Measurements from ENCODE around the gene ZNF786. TPM values are rescaled to one million over a fixed set of nuclear protein-coding genes. Genes with fewer than 3 reads are reported as not detected.

ZNF786 gene
- total and polyA plus RNA-seq, 9 of the 15 experiments (the other 6 are each of a cell fraction or from before 2014, with no cell fraction given), result 0.31 to 5.4 (median 3.0) TPM

DNA sequence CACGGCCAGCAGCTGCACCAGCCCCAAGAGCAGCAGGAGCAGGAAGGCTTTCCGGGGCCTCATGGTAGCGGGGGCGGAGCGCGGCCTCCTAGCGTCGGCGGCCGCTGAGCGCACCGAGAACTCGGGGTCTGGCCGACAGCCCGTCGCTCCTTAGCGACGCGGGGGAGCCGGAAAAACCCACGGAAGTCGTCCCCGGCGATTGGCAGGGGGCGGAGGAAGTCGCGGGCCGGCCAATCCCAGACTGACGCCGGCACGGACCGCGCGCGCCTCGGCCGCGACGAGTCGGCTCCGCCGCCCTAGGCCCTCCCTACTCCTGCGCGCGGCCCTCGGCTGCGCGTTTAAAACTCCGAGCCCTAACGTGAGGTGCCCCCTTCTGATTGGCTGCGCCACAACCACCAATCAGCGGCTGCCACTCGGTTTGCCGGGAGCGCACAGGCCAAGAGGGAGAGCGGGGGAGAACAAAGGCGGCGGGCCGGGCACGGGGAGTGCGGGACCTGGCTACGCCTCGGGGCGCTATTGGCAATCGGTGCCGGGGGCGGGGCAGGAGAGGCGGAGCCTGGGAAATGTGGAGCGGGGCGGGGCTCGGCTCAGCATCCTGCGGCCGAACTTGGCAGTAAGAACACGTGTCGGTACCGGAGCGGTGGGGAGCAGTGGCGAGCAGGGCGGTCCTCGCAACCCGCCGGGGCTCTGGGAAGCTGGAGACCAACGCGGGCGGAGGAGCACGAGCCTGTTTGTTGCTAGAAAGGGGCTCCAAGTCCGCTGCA, 62.0 kb downstream of the ZNF786 start, which contains the start of gene PDIA4 (continued):
- TF ChIP-seq, protein P1, sequence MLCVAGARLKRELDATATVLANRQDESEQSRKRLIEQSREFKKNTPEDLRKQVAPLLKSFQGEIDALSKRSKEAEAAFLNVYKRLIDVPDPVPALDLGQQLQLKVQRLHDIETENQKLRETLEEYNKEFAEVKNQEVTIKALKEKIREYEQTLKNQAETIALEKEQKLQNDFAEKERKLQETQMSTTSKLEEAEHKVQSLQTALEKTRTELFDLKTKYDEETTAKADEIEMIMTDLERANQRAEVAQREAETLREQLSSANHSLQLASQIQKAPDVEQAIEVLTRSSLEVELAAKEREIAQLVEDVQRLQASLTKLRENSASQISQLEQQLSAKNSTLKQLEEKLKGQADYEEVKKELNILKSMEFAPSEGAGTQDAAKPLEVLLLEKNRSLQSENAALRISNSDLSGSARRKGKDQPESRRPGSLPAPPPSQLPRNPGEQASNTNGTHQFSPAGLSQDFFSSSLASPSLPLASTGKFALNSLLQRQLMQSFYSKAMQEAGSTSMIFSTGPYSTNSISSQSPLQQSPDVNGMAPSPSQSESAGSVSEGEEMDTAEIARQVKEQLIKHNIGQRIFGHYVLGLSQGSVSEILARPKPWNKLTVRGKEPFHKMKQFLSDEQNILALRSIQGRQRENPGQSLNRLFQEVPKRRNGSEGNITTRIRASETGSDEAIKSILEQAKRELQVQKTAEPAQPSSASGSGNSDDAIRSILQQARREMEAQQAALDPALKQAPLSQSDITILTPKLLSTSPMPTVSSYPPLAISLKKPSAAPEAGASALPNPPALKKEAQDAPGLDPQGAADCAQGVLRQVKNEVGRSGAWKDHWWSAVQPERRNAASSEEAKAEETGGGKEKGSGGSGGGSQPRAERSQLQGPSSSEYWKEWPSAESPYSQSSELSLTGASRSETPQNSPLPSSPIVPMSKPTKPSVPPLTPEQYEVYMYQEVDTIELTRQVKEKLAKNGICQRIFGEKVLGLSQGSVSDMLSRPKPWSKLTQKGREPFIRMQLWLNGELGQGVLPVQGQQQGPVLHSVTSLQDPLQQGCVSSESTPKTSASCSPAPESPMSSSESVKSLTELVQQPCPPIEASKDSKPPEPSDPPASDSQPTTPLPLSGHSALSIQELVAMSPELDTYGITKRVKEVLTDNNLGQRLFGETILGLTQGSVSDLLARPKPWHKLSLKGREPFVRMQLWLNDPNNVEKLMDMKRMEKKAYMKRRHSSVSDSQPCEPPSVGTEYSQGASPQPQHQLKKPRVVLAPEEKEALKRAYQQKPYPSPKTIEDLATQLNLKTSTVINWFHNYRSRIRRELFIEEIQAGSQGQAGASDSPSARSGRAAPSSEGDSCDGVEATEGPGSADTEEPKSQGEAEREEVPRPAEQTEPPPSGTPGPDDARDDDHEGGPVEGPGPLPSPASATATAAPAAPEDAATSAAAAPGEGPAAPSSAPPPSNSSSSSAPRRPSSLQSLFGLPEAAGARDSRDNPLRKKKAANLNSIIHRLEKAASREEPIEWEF (CRISPR knock-in tag; IDR thresholded peaks at IDR 0.05), result no peak
- TF ChIP-seq, protein P2, sequence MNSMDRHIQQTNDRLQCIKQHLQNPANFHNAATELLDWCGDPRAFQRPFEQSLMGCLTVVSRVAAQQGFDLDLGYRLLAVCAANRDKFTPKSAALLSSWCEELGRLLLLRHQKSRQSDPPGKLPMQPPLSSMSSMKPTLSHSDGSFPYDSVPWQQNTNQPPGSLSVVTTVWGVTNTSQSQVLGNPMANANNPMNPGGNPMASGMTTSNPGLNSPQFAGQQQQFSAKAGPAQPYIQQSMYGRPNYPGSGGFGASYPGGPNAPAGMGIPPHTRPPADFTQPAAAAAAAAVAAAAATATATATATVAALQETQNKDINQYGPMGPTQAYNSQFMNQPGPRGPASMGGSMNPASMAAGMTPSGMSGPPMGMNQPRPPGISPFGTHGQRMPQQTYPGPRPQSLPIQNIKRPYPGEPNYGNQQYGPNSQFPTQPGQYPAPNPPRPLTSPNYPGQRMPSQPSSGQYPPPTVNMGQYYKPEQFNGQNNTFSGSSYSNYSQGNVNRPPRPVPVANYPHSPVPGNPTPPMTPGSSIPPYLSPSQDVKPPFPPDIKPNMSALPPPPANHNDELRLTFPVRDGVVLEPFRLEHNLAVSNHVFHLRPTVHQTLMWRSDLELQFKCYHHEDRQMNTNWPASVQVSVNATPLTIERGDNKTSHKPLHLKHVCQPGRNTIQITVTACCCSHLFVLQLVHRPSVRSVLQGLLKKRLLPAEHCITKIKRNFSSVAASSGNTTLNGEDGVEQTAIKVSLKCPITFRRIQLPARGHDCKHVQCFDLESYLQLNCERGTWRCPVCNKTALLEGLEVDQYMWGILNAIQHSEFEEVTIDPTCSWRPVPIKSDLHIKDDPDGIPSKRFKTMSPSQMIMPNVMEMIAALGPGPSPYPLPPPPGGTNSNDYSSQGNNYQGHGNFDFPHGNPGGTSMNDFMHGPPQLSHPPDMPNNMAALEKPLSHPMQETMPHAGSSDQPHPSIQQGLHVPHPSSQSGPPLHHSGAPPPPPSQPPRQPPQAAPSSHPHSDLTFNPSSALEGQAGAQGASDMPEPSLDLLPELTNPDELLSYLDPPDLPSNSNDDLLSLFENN (IDR thresholded peaks at IDR 0.05; ENCODE audit: low read depth in 2 of 2, low read length in 2 of 2), result peak in 1 of 2 experiments; percentile 19; a peak in 1 of 4 replicates
- TF ChIP-seq FUS (optimal IDR thresholded peaks at IDR 0.05; ENCODE audit: low read depth, low read length), result peak; percentile 89
- TF ChIP-seq TEAD4 (IDR thresholded peaks at IDR 0.05; ENCODE audit: low read length), result 0 out of 2 replicates have a peak, but pooled peaks have one; percentile 9
- no peak for TF ChIP-seq TEAD4 (CRISPR knock-in tag; IDR thresholded peaks at IDR 0.05; ENCODE audit: borderline replicate concordance)
- TF ChIP-seq ZNF232 (CRISPR knock-in tag; IDR thresholded peaks at IDR 0.05), result peak; percentile 85
- TF ChIP-seq POLR2AphosphoS5 (IDR thresholded peaks at IDR 0.05; ENCODE audit: control insufficient read depth, insufficient read depth, low read depth, low read length), result peak; percentile 91
- TF ChIP-seq POLR2A (conservative IDR thresholded peaks at IDR 0.05), result peak; percentile 89
- TF ChIP-seq EP400 (IDR thresholded peaks at IDR 0.05), result peak; percentile 98
- TF ChIP-seq, protein P3, sequence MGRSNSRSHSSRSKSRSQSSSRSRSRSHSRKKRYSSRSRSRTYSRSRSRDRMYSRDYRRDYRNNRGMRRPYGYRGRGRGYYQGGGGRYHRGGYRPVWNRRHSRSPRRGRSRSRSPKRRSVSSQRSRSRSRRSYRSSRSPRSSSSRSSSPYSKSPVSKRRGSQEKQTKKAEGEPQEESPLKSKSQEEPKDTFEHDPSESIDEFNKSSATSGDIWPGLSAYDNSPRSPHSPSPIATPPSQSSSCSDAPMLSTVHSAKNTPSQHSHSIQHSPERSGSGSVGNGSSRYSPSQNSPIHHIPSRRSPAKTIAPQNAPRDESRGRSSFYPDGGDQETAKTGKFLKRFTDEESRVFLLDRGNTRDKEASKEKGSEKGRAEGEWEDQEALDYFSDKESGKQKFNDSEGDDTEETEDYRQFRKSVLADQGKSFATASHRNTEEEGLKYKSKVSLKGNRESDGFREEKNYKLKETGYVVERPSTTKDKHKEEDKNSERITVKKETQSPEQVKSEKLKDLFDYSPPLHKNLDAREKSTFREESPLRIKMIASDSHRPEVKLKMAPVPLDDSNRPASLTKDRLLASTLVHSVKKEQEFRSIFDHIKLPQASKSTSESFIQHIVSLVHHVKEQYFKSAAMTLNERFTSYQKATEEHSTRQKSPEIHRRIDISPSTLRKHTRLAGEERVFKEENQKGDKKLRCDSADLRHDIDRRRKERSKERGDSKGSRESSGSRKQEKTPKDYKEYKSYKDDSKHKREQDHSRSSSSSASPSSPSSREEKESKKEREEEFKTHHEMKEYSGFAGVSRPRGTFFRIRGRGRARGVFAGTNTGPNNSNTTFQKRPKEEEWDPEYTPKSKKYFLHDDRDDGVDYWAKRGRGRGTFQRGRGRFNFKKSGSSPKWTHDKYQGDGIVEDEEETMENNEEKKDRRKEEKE (IDR thresholded peaks at IDR 0.05; ENCODE audit: borderline replicate concordance in 1 of 2, control insufficient read depth in 1 of 2, low read depth in 2 of 2, low read length in 1 of 2), result 0 out of 4 replicates have a peak, but pooled peaks of 1 of the 2 experiments have one; percentile 26
- TF ChIP-seq, protein P4, sequence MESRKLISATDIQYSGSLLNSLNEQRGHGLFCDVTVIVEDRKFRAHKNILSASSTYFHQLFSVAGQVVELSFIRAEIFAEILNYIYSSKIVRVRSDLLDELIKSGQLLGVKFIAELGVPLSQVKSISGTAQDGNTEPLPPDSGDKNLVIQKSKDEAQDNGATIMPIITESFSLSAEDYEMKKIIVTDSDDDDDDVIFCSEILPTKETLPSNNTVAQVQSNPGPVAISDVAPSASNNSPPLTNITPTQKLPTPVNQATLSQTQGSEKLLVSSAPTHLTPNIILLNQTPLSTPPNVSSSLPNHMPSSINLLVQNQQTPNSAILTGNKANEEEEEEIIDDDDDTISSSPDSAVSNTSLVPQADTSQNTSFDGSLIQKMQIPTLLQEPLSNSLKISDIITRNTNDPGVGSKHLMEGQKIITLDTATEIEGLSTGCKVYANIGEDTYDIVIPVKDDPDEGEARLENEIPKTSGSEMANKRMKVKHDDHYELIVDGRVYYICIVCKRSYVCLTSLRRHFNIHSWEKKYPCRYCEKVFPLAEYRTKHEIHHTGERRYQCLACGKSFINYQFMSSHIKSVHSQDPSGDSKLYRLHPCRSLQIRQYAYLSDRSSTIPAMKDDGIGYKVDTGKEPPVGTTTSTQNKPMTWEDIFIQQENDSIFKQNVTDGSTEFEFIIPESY (CRISPR knock-in tag; IDR thresholded peaks at IDR 0.05), result peak; percentile 94
- TF ChIP-seq RBM17 (IDR thresholded peaks at IDR 0.05; ENCODE audit: borderline replicate concordance, low read depth, low read length), result no peak
